Measurements from ENCODE around the gene CAPN7.
A peak's percentile ranks its signal among the peaks of the same experiment; 100 is the strongest.

The CAPN7 gene

DNA sequence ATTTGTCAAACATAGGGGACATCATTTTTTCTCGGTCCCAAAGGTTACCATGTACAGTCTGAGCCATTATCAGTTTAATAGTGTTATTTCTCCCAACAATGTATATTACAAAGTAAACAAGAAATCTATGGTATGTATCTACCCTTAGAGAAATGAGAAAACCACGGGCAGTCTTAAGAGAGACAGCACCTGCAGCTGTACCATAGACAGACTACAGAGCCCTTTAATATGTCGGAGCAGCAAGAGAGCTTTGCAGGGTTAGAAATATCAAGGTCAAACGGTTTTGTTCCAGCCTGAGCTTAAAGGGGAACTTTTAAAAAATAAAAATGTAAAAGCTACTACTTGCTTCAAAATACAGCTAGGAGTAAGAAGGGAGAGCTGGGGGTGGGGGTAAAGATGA is 73.2 kb downstream of the CAPN7 start:
- no peak for DNase-seq

DNA sequence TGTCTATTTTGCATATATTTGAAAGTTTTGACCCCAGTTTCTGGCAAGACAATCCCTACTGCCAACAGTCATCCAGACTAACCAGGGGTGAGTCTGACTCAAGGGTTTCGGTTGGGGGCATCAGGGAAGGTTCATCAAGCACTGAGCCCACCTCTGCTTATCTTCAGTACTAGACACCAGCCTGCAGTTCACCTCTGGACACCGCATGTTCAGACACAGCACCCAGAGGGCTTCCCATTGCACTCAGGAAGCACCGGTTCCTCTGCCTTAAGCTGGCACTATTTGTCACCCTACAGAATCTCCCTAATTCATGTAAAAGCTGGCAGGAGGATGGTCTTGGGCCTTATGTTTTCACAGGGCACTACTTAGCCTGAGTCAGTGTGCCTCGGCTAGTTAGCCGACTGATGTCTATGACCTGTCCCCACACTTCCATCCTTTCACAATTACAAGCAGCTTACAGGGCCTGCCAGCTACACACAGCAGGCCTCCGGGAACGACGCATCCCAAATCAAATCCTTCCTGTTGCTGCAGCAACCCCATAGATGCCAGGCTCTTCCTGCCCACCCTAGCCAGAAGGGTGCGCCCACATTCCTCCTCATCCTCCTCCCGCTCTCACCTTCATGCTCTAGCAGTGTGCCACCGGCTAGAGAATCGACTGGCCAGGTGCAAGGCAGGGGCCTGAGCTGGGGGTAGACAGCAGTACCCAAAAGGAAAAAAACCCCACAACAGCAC is 73.8 kb downstream of the CAPN7 start:
- no peak for DNase-seq

DNA sequence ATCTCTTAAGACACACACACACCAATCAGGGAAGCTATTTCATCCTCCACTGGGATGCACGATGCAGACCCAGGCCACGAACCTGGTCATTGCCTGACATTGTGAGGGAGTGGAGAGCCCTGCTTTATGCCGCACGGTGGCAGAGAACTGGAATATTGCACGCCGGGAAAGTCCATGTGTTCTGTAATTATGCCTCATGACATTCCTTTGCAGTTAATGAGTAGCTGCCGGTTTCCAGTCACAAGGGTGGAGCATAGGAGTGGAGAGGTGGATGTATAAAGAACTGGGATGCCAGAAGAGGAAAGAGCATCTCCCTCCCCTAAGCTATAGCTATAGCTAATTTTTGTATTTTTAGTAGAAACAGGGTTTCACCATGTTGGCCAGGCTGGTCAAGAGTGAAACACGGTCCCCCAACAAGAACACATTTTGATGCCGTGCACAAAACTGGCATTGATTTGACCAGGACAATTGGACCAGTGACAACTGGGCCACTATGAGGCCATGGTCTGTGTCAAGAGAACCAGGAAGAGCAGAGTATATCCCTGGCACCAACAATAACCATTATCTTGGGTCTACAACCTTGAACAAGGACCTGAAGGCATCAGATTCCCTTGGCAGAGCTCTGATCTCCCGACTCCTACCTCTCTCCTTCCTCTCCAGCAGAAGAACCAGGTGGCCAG is 74.9 kb downstream of the CAPN7 start:
- DNase-seq, result no peak

DNA sequence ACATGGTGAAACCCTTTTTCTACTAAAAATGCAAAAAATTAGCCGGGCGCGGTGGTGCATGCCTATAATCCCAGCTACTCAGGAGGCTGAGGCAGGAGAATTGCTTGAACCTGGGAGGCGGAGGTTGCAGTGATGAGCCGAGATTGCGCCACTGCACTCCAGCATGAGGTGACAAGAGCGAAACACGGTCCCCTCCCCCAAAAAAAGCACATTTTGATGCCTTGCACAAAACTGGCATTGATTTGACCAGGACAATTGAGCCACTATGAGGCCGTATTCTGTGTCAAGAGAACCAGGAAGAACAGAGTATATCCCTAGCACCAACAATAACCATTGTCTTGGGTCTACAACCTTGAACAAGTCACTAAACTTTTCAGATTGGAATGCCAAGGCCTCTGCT is 75.8 kb downstream of the CAPN7 start:
- no peak for DNase-seq

DNA sequence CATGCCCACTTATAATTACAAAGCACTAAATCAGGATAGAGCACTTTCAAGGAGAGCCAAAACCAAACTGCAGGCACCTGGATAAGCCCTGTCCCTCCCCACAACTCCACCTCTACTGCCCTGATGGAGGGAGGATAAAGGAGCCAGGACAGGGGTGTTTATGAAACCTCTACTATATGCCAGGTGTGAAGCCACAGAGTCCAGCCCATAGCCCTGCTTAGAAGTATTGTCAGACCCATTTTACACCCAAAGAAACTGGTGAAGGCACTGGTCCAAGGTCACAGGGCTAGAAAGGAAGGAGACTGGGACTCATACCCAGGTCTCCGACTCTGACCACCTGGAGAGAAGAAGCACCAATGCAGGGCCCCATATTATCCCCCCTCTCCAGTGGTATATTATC is 77.7 kb downstream of the CAPN7 start:
- no peak for DNase-seq

DNA sequence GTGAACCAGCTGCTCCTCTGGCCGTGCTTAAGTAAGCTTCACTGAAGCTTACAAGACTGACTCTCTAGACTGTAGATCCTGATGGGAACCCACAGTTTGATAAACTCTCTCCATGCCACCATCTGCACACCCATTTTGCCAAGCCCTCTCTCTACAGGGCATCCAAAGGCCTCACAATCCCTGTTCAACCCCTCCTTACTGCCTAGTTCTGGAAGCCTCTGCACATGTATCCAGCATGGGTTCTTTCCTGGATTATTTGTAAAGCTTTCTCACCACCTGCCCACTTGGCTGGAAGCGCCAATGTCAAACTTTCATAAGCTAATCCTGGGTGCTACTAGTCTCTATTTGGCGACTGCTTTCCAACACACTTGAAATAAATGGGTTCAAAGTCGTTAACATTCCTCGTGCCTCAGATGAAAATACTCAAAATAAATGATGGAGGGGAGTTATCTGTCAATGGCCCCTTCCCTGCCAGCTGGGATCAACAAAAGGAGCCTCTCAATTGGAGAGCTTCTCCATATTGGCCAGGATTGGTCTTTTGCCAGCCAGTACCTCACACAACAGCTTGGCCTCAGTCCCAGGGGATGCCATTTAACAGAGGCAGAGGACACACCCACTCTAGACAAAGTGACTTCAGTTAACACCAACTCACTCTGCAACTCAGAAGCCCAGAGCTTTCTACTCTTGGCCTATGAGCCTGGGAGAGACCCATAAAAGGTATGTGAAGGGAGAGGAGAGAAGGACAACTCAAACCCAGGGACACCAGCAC is 78.3 kb downstream of the CAPN7 start:
- DNase-seq, result no peak

DNA sequence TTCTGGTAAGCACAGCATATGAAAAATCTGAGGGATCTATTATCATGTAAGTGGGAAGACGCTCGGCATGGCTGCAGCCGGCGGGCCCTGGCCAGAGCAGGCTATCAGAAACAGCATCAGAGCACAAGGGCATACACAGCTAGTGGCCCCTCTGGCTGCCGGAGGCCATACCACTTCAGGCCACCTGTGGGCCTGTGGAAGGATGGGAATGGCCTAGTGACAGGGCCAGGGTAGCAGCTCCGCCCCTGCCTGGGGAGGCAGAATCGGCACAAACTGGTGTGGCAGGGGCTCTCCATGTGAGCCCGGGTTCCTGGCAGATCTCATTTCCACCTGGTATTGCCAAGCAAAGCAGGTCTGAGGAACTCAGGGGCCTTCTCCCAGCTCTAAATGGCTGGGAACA is 80.0 kb downstream of the CAPN7 start:
- no peak for DNase-seq

DNA sequence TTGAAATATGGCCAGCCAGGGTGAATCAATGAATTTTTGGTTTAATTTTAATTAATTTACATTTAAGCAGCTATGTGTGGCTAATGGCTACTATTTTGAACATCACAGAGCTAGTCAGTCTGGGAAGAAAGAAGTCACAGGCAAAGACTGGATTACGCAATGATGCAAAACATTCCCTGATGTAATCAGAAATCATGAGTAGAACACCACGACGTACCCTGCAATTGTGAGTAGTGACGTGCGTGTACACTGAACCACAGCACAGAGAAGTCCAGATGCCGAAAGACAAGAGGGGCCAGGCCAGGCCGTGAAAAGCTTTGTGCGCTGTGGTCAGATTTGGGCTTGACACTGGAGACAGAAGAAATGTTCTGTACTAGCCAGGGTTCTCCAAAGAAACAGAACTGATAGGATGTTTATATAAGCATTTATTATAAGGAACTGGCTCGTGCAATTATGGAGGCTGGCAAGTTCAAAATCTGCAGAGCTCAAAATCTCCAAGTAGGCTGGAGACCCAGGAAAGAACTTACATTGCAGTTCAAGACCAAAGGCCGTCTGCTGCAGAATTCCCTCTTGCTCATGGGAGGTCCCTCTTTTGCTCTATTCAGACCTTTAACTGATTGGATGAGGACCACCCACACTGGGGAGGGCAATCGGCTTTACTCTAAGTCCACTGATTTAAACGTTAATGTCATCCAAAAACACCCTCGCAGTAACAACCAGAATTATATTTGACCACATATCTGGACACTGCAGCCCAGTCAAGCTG is 81.7 kb downstream of the CAPN7 start:
- DNase-seq, result peak; percentile 98

DNA sequence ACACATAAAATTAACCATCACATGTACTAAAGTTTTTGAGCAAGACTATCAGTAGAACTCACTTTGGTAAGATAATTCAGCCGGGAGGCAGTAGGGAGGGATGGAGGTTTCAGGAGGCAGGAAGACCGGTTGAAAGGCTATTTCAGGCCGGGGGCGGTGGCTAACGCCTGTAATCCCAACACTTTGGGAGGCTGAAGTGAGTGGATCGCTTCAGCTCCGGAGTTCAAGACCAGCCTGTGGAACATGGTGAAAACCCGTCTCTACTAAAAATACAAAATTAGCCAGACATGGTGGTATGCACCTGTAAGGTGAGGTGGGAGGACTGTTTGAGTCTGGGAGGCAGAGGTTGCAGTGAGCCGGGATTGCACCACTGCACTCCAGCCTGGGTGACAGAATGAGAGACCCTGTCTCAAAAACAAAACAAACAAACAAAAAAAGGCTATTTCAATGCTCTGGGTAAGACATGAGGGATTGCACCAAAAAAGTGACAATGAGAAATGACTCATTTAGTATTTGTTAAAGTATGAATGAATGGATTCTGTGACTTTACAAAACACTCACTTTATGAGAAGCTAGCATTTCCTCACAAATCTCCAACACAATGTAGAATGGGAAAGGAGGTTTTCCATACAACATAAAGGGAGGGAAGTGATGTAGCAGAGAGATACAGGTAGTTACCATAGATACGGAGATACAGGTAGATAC is 82.4 kb downstream of the CAPN7 start:
- peak; percentile 73 for DNase-seq

DNA sequence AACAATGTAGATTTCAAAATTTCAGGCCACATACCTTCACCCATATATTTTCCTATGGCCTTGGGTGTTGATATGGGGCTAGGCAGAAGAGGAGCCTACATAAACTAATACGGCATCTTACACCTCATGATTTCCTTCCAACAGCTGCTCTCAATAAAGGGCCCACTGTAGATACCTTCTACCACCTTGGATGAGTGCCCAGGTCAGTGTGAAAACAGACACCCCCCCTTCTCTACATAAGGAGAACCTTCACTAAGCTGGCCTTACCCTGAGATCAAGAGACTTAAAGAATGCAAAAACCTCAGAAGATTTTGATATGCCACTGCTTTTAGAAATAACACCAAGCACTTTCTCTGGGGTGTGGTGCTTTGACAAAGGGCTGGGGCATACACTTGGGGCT is 83.6 kb downstream of the CAPN7 start:
- no peak for DNase-seq

DNA sequence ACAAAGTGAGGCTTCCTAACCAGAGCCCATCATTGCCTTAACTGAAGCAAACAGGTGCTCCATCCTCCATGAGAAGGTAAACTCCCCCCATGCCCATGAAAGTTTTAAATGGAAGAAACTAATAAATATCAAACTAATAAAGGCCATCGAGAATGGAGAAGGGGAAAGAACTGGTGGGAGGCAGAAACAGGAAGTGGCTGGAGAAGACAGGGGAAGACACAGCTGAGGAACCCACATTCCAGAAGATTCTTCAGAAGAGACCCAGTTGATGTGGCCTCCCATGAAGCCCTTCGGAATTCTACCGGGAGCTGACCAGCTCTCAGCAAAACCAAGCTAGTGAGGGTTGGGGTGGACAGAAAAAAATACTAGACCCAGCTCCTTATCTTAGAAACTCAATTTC is 84.7 kb downstream of the CAPN7 start:
- DNase-seq, result peak; percentile 56

DNA sequence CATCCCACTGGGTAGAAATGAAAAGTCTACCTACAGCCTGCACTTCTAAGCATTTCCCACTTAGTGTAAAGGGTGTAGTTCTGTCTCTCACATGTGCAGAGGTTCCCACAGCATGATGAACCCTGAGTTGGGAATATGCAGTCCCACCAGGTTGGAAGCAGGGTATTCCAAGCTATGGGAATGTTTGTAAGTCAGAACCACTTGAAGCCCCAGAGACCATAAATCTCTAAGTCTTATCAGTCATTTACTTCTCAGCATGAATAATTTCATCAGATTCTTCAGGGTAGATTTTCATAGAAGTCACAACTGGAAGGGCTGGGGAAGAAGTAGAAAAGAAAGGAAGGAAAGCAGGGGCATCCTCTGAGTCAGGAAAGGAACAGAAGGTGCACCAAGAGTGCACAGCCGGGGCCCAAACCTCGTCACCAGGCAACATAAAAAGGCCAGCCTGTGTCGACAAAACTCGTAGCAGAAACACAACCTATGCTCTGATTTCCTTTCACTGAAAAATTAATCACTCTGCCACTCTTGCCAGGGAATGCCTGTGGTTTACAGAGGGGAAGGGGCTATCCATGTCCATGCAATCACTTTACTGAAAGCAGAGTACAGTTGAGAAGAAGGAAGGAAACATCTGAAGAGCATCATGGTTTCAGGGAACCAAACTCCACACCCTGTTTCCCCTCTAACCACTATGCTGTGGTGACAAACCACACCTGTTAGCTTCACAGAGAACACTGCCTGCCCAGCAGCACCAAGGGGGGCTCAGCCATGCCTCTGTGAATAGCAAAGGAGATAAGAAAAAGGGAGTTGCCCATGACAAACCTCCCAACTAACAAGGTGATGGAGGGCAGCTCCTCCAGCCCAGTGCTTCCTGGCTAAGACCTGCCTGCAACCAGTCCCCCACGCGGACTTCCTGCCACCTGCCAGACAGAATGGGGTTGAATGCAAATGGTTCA is 85.8 kb downstream of the CAPN7 start:
- peak; percentile 50 for DNase-seq

DNA sequence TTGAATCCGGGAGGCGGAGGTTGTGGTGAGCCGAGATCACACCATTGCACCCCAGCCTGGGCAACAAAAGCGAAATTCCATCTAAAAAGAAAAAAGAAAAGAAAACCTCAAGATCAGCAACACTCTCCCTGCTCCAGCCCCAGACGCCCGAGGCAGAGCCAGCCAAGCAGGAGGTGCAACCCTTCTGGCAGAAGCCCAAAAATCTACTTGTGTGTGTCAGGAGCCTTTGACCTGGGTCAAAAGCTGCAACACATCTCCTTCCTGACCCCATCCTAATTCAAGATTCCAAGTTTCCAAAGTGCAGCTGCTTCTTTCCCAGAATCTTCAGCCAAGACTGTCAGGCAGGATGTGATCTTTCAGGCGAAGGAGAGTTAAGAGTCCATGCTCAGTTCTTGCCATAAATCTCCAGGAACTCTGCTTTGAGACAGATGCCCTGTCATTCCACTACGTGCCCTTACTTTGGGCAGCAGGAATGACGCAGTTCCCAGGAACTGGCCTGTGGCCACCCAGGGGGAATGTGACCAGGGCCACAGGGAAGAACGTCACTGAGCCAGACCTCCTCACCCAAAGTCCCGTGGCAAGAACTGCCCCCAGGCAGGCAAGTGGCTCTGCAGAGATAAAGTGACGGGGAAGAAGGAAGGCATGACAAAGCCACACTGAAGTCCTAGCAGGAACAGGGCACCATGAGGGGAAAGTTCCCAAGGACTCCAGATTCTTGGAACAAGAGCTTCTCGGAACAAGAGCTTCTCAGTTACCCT is 86.9 kb downstream of the CAPN7 start:
- DNase-seq, result peak; percentile 48

DNA sequence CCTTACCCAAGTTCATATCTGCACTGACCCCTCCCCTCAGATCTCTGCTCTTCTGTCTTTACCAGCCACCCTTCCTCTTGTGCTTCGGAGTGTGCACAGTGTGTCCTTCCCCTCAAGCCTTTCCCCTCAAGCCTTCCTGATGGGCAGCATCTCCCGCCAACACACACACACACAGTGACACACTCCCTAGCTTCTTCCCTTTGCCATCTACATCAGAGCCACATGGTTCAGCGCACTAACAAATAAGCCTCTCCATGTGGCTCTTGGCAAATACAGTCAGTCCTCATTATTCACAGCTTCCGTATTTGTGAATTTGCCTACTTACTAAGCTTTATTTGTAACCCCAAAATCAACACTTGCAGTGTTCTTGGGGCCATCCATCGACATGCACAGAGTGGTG is 88.9 kb downstream of the CAPN7 start:
- DNase-seq, result peak; percentile 96

DNA sequence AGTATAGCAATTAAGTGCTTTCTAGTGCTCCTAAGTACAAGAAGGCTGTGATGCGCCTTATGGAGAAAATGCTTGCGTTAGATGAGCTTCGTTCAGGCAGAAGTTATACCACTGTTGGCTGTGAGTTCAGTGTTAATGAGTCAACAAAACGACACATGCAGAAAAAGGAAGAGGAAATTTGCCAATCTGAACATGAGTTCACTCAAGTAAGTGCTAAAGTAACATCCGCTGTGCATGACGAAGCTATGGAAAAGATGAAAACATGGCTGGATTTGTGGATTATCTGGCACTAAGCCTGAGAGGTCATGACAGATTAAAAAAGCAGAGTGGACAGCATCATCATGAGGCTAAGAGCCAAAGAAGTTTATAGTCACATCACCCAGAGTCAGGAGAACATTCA is 89.5 kb downstream of the CAPN7 start:
- DNase-seq, result peak; percentile 99

DNA sequence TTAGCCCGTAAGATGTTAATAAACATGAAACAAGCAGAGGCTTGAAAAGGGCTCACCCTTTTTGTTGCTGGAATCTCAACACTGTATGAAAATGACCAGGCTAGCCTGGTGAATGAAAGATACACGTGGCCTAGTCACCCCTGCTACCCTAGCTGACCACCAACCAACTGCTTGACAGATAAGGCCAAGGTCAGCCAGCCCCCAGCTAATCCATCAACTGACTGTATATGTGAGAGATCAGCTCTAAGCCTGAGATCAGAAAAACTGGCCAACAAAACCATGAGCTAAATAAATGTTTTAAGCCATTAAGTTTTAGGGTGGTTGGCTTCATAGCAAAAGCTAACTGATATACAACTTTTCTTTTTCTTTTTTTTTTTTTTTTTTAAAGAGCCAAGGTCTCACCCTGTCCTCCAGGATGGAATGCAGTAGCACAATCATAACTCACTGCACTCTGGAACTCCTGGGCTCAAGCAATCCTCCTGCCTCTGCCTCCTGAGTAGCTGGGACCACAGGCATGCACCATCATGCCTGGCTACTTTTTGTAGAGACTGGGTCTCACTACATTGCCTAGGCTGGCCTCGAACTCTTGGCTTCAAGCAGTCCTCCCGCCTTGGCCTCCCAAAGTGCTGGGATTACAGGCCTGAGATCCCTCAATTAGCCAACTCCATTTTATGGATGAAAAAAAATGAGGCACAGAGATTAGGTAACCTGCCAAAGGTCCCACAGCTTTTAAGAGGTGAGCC is 91.7 kb downstream of the CAPN7 start:
- no peak for DNase-seq

DNA sequence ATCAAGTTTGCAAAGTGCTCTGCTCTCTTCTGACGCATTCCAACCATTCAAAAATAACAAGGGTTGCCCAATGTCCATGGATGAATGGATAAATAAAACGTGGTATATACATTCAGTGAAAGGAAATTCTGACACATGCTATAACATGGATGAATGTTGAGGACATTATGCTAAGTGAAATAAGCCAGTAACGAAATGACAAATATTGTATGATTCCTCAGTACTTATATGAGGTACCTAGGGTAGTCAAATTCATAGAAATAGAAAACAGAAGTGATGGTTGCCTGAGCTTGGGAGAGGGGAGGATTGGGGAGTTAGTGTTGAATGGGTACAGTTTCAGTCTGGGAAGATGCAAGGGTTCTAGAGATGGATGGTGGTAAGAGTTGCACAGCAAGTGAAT is 92.5 kb downstream of the CAPN7 start:
- no peak for DNase-seq

DNA sequence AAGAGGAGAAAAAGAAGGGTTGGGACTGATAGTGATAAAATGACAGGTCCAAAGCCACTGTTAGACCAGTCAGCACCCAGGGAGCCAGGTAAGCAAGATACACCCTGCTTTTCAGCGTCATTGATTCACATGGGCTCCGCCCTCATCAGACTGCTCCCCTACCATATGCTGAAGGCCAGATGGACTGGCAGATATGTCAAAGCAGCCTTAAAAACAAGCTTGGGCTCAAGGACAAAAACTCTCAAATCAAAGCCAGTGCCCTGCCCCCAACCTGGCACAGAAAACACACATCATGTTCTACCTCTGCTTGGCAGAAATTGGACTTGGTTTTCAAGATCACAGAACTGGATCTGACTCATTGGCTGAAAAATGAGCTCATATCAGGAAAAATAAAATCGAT is 93.0 kb downstream of the CAPN7 start:
- no peak for DNase-seq

DNA sequence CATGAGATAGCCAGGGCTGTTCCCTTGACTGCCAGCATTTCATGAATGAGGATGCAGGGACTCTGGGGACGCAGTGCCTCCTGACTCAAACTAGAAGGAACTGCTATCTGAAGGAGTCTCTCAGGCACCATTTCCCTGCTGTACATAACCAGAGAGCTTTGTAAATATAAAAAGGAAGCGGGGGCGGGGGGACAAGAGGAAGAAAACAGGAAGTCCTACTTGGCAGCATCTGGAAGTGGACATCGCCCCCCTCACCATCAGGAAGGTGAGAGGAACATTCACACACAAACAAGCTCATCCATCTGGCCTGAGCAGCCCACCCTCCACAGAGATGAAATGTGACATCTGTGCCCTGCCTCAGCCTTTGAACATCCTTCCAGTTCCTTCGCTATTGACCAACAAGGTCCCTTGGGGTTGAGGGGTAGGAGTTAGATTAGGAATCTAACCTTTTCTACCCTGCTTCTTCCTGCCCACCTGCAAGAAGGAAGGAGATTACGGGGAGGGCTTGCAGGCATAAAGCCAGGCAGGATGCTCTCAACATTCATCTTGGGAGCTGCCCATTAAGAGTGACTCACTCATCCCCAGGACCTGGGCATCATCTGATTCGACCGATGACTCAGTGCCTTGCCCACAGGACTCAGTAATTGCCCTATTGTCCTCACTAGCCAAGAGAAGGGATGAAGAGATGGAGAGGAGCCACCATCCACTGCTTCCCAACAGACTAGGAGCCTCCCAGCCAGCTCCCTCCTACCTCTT is 94.5 kb downstream of the CAPN7 start:
- peak; percentile 90 for DNase-seq

All from inflammatory macrophage treated with lipopolysaccharide for 4 hours (primary cell).